A673 (cell line): ENCODE results near the gene BEAN1. TPM values are rescaled to one million over a fixed set of nuclear protein-coding genes. Genes with fewer than 3 reads are reported as not detected.

Experiments used
- BruUV-seq: library from RNA; stranded (reverse); fragments of 400-500 nt; replicated peaks from 2 replicates; lab custom pipeline; 2021; lab: Mats Ljungman, UMichigan
- CTCF ChIA-PET: fragments of 300-600 bp; sonication (Branson Sonifier 250); formaldehyde crosslinking; loops from one replicate; lab custom pipeline; 2022; ENCODE audit warnings: antibody characterized with exemption; lab: Charles Lee
- POLR2A ChIA-PET: fragments of 300-600 bp; sonication (Branson Sonifier 250); formaldehyde crosslinking; loops from one replicate; lab custom pipeline; 2022; ENCODE audit warnings: antibody characterized with exemption; ENCODE audit not compliant: low non-redundant PET; lab: Charles Lee
- DNase-seq: peaks from one replicate; pipeline ENCODE4 v3.0.0-alpha.2; 2015; ENCODE audit warnings: low spot score
- H3K27ac ChIP-seq: fragments of 200-600 bp; sonication (generic); 2 replicates; pipeline ENCODE4 v1.5.1; 2016; ENCODE audit warnings: mixed run types, low read depth, mild to moderate bottlenecking, mixed read lengths, antibody characterized with exemption, low read length; ENCODE audit not compliant: poor library complexity, severe bottlenecking
- H3K27me3 ChIP-seq: fragments of 200-600 bp; sonication (generic); replicated peaks from 2 replicates; pipeline ENCODE4 v1.6.1; 2017; ENCODE audit warnings: mixed run types, low read depth, mild to moderate bottlenecking, mixed read lengths, antibody characterized with exemption, low read length; ENCODE audit not compliant: insufficient read depth, poor library complexity
- H3K36me3 ChIP-seq: fragments of 200-600 bp; sonication (generic); 2 replicates; pipeline ENCODE4 v1.6.1; 2016; ENCODE audit warnings: mixed run types, mild to moderate bottlenecking, mixed read lengths, antibody characterized with exemption, low read length; ENCODE audit not compliant: insufficient read depth, poor library complexity, severe bottlenecking
- H3K4me1 ChIP-seq: fragments of 200-600 bp; sonication (generic); 2 replicates; pipeline ENCODE4 v1.6.1; 2017; ENCODE audit warnings: mixed run types, mild to moderate bottlenecking, mixed read lengths, antibody characterized with exemption, low read length; ENCODE audit not compliant: insufficient read depth, poor library complexity, severe bottlenecking
- H3K4me3 ChIP-seq: fragments of 200-600 bp; sonication (generic); 2 replicates; pipeline ENCODE4 v1.5.1; 2016; ENCODE audit warnings: low read depth, mixed run types, mild to moderate bottlenecking, mixed read lengths, low read length; ENCODE audit not compliant: poor library complexity, severe bottlenecking
- H3K9me3 ChIP-seq: fragments of 200-600 bp; sonication (generic); 2 replicates; pipeline ENCODE4 v1.6.1; 2016; ENCODE audit warnings: mixed run types, low read depth, mild to moderate bottlenecking, mixed read lengths, antibody characterized with exemption, low read length; ENCODE audit not compliant: poor library complexity, severe bottlenecking
- EZH2 ChIP-seq: fragments of 200-600 bp; sonication (generic); IDR thresholded peaks from 2 replicates; pipeline ENCODE4 v1.6.1; 2017; ENCODE audit warnings: borderline replicate concordance, low read depth, mild to moderate bottlenecking, mixed read lengths, antibody characterized with exemption, low read length; ENCODE audit not compliant: poor library complexity, severe bottlenecking
- intact Hi-C: fragments of 100-400 bp; cut with micrococcal nuclease; formaldehyde crosslinking; loops from one replicate; pipeline ENCODE4 v1.10.0; 2022; ENCODE audit not compliant: unreplicated experiment
- total RNA-seq: library from RNA; stranded (reverse); gene quantifications from 2 replicates; pipeline ENCODE4 v1.2.3, GENCODE V29; 2021
- TF ChIP-seq, protein P1 (sequence below): fragments of 300-800, 200-600 bp; sonication (generic); conservative IDR thresholded peaks from 2 replicates; pipeline ENCODE4 v1.5.1; 2017; ENCODE audit warnings: low read depth, mild to moderate bottlenecking, antibody characterized with exemption, low read length, moderate library complexity, mixed read lengths

The BEAN1 gene
- total RNA-seq, 1 experiment from 2014 or later = not detected

DNA sequence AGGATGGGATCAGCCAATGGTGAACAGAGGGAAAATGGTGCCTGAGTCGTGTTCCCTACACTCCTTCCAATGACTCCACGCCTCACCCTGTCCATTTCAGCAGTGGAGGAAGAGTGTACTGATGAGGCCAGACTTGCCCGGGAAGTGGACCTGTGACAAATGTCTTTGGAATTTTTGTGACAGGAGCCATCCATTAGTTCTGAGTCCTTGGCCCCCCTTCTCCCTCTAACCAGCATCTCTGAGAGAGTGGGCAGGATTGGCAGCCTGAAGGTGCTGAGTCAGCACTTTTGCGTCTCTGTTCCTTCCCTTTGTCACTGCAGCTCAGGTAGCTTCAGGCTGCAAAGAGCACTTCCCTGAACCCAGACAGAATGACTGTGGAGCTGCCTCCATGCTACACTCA, 30.8 kb downstream of the BEAN1 start:
- POLR2A ChIA-PET = no interaction called here
- TF ChIP-seq, protein P1, sequence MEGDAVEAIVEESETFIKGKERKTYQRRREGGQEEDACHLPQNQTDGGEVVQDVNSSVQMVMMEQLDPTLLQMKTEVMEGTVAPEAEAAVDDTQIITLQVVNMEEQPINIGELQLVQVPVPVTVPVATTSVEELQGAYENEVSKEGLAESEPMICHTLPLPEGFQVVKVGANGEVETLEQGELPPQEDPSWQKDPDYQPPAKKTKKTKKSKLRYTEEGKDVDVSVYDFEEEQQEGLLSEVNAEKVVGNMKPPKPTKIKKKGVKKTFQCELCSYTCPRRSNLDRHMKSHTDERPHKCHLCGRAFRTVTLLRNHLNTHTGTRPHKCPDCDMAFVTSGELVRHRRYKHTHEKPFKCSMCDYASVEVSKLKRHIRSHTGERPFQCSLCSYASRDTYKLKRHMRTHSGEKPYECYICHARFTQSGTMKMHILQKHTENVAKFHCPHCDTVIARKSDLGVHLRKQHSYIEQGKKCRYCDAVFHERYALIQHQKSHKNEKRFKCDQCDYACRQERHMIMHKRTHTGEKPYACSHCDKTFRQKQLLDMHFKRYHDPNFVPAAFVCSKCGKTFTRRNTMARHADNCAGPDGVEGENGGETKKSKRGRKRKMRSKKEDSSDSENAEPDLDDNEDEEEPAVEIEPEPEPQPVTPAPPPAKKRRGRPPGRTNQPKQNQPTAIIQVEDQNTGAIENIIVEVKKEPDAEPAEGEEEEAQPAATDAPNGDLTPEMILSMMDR = no peak
- no peak for TF ChIP-seq EZH2
- CTCF ChIA-PET = no interaction called here
- intact Hi-C loops = no loop called here
- H3K27me3 ChIP-seq = no peaks in the 10 kb centered on the region
- H3K36me3 ChIP-seq = no peaks in the 10 kb centered on the region
- no peaks in the 10 kb centered on the region for H3K9me3 ChIP-seq
- no peak for DNase-seq
- no peak overlapping the region for H3K27ac ChIP-seq
- H3K4me3 ChIP-seq = no peak overlapping the region
- no peaks in the 10 kb centered on the region for H3K4me1 ChIP-seq
- no TSS peak for BruUV-seq

DNA sequence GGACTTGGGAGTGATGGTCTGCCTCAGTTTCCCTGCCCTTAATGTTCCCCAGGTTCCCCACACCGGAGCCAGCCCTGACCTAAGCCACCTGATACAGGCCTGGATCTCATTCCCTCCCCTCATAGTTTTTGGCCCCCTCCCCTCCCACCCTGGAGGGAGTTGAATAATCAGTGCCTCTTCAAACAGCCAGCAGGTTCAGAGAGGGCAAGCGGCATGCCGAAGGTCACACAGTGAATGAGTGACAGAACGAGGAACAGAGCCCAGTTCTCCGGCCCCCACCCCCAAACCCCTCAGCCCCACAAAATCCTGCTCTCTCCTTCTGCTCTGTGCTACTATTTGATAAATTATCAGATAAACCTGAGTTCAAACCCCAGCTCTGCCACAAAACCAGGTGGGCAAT, 31.2 kb downstream of the BEAN1 start:
- Histone ChIP-seq H3K9me3 (no peaks in the 10 kb centered on the region), H3K27me3 (no peaks in the 10 kb centered on the region), H3K36me3 (no peaks in the 10 kb centered on the region), H3K4me1 (no peaks in the 10 kb centered on the region), H3K27ac (no peak overlapping the region), H3K4me3 (no peak overlapping the region)
- ChIA-PET CTCF (no interaction called here), POLR2A (no interaction called here)
- intact Hi-C loops = no loop called here
- no TSS peak for BruUV-seq
- no peak for TF ChIP-seq EZH2
- TF ChIP-seq, protein P1 = no peak
- DNase-seq = no peak

DNA sequence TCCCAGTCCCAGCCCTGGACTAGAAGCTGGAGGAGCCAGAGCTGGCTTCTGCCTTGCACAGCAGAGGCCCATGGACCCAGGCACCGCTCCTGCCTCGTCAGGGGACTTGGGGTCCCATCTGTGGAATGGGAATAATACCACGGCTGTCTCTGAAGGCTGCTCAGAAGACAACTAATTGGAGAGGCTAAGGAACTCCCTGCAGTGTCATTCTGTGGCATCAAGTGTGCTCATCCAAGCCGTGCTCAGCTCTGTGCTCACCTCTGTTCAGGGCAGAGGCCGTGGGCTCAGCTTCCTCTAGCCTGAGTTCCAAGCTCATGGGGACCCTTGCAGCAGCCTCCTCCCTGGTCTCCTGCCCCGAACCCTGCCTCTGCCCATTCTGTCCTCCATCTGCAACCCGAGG, 31.8 kb downstream of the BEAN1 start:
- Histone ChIP-seq H3K9me3 (no peaks in the 10 kb centered on the region), H3K36me3 (no peaks in the 10 kb centered on the region), H3K4me3 (no peak overlapping the region), H3K27me3 (peaks cover 5% of the 10 kb centered on the region), H3K27ac (no peak overlapping the region), H3K4me1 (no peaks in the 10 kb centered on the region)
- POLR2A ChIA-PET = no interaction called here
- intact Hi-C loops = no loop called here
- no peak for DNase-seq
- TF ChIP-seq EZH2 = no peak
- TF ChIP-seq, protein P1 = no peak
- CTCF ChIA-PET = no interaction called here
- no TSS peak for BruUV-seq
